ENCODE results near the gene TRMT5. TPM values are rescaled to one million over a fixed set of nuclear protein-coding genes. Genes with fewer than 3 reads are reported as not detected.

The TRMT5 gene
- total and polyA plus RNA-seq, 2 donors (not counting 3 experiments of a cell fraction or from before 2014, with no cell fraction given) = 2.4 to 12.6 TPM

- Histone ChIP-seq H3K27me3 (ENCODE audit: control insufficient read depth in 2 of 2, insufficient read depth in 2 of 2, low read length in 2 of 2) (no peaks in the 10 kb centered on the region), H3K4me2 (ENCODE audit: insufficient read depth, low read length) (no peak overlapping the region), H3K9me3 (replicated peaks; ENCODE audit: control insufficient read depth, insufficient read depth, low read length) (no peaks in the 10 kb centered on the region), H4K20me1 (replicated peaks; ENCODE audit: control insufficient read depth, extremely low read depth, insufficient read depth, low read length) (no peaks in the 10 kb centered on the region), H3K4me1 (ENCODE audit: control insufficient read depth, extremely low read depth, insufficient read depth, low read length) (peaks cover 8% of the 10 kb centered on the region), H2AFZ (ENCODE audit: low read depth, low read length) (no peak overlapping the region), H3K36me3 (ENCODE audit: control insufficient read depth in 2 of 2, extremely low read depth in 1 of 2, insufficient read depth in 2 of 2, low read length in 2 of 2) (no peaks in the 10 kb centered on the region), H3K9ac (replicated peaks; ENCODE audit: extremely low read depth, insufficient read depth, low read length) (no peak overlapping the region), H3K9me1 (replicated peaks; ENCODE audit: control insufficient read depth, extremely low read depth, insufficient read depth, low read length) (no peaks in the 10 kb centered on the region), H3K27ac (ENCODE audit: insufficient read depth, low read depth, low read length) (no peak overlapping the region), H3K4me3 (replicated peaks in 1 of 3; ENCODE audit: insufficient read depth in 1 of 3, low read depth in 1 of 3, low read length in 3 of 3) (no peak overlapping the region), H3K79me2 (ENCODE audit: control insufficient read depth, insufficient read depth, low read length) (no peaks in the 10 kb centered on the region)
- no TSS peak for BruUV-seq (replicated peaks)
- ChIA-PET POLR2A (no interaction called here), CTCF (interaction anchor here (0.7 to 1.0 kb wide), 2 partner anchors 14 to 196 kb away, joined by 5 read pairs; no protein-coding TSS in a partner anchor)
- DNase-seq (ENCODE audit: low read depth, low spot score) = peak; percentile 6
- no peak for FAIRE-seq
- intact Hi-C loops (cut with micrococcal nuclease) = no loop called here
- TF ChIP-seq EZH2 (IDR thresholded peaks at IDR 0.05; ENCODE audit: borderline replicate concordance, low read depth, low read length, severe bottlenecking) (no peak), JUN (IDR thresholded peaks at IDR 0.05; ENCODE audit: borderline replicate concordance, insufficient read depth, insufficient read length, low read depth) (no peak), MYC (IDR thresholded peaks at IDR 0.05; ENCODE audit: low read depth, low read length) (no peak), MAX (IDR thresholded peaks at IDR 0.05; ENCODE audit: insufficient read depth, insufficient read length) (no peak), CTCF (IDR thresholded peaks at IDR 0.05; ENCODE audit: extremely low read depth in 1 of 2, insufficient read depth in 1 of 2, low read depth in 1 of 2, low read length in 2 of 2) (no peak), FOS (IDR thresholded peaks at IDR 0.05; ENCODE audit: borderline replicate concordance, insufficient read depth, low read length) (no peak)
- dilution Hi-C loops (cut with MboI; ENCODE audit: extremely low pct_ligation_motif_present, low sequenced_read_pairs) = no loop called here
These were observed 29.0 kb downstream of the TRMT5 start for GRCh38 chr14:60951776-60952435.

All from endothelial cell of umbilical vein (primary cell).